GM12872 (cell line): ENCODE measurements around the gene CBX3.

ENCODE experiments used
- TF ChIP-seq, protein P1 (sequence below): IDR thresholded peaks from 3 replicates; pipeline ENCODE4 v1.5.1; 2011; ENCODE audit warnings: low read depth, mild to moderate bottlenecking, low read length, moderate library complexity; ENCODE audit not compliant: insufficient read depth

CBX3 gene

DNA sequence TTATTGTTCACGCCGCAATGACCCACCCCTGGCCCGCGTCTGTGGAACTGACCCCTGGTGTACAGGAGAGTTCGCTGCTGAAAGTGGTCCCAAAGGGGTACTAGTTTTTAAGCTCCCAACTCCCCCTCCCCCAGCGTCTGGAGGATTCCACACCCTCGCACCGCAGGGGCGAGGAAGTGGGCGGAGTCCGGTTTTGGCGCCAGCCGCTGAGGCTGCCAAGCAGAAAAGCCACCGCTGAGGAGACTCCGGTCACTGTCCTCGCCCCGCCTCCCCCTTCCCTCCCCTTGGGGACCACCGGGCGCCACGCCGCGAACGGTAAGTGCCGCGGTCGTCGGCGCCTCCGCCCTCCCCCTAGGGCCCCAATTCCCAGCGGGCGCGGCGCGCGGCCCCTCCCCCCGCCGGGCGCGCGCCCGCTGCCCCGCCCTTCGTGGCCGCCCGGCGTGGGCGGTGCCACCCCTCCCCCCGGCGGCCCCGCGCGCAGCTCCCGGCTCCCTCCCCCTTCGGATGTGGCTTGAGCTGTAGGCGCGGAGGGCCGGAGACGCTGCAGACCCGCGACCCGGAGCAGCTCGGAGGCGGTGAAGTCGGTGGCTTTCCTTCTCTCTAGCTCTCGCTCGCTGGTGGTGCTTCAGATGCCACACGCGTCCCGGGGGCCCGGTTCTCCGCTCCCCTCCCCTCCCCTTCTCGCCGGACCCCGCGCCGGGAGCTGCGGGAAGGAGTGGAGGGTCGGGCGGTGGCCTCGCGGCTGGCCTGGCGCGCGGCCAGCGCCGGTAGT lies at the start of gene CBX3:
Gene CBX3 (plus strand): TSS at position 499 of the 772 bp plus-strand sequence. CDS start 1,254 bp downstream, outside the sequence.
- TF ChIP-seq, protein P1, sequence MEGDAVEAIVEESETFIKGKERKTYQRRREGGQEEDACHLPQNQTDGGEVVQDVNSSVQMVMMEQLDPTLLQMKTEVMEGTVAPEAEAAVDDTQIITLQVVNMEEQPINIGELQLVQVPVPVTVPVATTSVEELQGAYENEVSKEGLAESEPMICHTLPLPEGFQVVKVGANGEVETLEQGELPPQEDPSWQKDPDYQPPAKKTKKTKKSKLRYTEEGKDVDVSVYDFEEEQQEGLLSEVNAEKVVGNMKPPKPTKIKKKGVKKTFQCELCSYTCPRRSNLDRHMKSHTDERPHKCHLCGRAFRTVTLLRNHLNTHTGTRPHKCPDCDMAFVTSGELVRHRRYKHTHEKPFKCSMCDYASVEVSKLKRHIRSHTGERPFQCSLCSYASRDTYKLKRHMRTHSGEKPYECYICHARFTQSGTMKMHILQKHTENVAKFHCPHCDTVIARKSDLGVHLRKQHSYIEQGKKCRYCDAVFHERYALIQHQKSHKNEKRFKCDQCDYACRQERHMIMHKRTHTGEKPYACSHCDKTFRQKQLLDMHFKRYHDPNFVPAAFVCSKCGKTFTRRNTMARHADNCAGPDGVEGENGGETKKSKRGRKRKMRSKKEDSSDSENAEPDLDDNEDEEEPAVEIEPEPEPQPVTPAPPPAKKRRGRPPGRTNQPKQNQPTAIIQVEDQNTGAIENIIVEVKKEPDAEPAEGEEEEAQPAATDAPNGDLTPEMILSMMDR, result no peak

DNA sequence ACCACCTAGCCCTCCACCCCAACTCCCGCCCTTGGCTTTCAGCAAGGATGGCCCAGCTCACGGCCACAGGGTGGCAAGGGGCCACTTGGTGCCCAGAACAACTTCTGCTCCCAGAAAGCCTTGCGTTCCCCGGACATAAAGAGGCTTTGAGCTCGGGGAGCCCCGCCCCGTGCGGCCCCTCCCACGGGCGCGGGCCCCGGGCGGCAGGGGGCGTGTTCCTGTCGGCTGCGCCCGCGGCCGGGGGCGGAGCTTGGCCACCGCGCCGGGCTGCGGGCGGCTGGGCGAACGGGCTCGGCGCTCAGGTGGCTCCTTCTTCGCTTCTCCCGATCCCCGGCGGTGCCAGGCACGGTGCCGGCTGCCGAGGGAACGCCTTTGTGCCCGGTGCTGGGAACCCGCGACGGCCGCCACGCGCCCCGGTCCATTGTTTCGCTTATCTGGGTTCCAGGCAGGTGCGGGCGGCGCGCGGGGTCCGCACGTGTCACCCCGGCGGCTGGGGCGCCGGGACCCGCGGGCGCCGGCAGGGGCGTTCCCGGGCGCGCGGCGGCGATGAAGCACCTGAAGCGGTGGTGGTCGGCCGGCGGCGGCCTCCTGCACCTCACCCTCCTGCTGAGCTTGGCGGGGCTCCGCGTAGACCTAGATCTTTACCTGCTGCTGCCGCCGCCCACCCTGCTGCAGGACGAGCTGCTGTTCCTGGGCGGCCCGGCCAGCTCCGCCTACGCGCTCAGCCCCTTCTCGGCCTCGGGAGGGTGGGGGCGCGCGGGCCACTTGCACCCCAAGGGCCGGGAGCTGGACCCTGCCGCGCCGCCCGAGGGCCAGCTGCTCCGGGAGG lies 49.4 kb upstream of the CBX3 start, which contains the start of gene NFE2L3:
Gene NFE2L3 (plus strand): TSS at position 246 of the 829 bp plus-strand sequence. CDS start 301 bp downstream, at position 547.
- TF ChIP-seq, protein P1, result 0 out of 3 replicates have a peak, but pooled peaks have one; percentile 12

DNA sequence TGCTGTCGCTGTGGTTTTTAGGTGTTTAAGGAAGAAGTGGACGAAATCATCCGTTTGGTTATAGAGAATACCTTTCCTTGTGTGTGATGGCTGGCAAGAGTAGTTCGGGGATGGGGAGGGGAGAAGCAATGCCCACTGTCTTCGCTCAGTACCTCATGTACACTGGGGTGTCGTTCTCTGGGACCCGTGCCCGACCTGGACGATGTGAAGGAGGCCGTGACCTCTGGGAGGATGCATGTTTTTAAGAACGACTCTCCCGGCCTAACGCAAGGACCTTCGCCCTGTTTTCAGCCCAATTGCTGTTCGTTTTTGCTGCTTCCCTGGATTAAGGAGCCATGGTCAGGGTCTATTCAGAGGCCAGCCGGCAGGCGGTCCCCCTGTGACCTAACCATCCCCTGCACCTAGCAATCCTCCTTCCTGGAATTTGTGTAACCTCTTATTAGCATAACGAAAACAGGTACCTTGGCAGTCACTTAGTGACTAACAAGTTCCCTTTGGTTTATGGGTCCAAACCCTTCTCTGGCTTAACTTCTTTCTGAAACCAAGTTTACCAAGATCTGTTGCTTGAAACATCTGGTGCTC lies 48.2 kb upstream of the CBX3 start:
- TF ChIP-seq, protein P1, result 0 out of 3 replicates have a peak, but pooled peaks have one; percentile 1

DNA sequence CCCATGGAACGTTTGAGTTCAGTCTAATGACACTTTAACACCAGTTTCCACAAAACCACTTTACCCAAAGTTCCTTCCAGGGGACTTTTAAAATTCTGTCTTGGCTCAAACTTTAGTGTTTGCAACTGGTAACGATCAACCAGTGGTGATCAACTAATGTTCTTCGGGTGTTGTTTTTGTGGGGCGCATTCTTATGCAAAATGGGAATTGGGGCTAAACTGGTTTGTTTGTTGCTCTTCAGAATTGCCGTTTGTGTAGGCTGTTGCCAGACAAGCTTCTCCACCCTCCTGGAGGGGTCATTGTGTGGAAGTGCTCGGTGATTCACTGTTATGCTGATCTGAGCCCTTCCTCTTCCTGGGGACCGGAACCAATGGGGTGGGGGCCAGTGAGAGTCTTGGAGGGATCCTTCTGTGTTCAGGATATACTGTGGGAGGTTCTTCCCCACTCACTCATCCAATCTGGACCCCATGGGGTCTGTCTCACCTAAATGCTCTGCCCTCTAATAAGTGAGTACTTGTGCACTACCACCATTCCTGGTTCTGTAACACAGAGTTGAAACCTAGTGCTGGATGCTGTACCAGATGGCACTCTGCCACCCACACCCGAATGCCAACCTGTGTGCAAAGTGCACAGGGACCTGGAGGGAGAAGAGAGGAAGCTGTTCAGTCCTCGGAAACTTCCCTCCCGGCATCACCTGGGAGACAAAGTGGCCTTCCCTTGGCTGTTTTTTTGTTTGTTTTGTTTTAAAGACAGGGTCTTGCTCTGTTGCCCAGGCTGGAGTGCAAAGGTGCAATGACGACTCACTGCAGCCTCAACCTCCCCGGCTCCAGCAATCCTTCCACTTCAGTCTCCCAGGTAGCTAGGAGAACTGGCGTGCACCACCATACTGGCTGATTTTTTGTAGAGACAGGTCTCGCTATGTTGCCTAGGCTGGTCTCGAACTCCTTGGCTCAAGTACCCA lies 47.4 kb upstream of the CBX3 start:
- TF ChIP-seq, protein P1, result no peak

DNA sequence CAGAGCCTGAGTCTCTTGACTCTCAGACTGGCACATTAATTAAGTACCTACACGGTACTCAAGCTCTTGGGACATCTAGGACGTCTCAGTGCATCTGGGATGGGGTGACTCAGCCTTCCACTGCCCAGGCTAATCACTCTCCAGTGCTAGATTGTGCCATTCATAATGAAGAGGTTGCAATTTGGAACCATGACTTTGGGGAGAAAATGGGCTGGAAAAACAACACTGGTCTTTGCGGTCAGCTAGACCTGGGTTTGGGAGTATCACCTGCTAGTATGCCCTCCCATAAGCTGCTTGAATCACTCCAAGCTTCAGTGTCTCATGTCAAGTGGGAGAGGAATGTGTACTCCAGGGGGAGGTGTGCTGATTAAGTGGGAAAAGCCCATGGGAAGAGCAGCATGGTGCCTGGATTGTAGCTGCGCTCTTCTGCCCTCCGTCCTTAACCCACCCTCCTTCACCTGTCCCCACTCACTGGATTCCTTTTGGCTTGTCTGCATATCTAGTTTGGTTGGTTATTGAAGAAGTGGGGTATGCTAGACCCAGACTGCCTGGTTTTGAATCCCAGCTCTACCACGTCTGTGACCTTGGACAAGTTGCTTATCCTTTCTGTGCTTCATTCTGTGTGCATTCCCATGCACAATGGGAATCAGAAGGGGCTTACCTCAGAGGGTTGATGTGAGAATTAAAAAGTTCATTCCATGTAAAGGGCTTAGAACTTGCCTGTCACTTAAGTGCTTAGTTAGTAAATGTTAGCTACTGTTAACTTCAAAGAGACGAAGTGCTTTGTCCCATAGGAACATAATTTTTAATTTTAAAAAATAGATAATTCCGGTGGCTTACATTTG lies 45.8 kb upstream of the CBX3 start:
- TF ChIP-seq, protein P1, result no peak
